PFSK-1 (cell line): ENCODE data around the gene UNC13C.

Experiments used
- FOXP2 ChIP-seq: optimal IDR thresholded peaks from 2 replicates; pipeline ENCODE3; 2011; ENCODE audit warnings: borderline replicate concordance, control low read depth, inconsistent platforms; ENCODE audit not compliant: insufficient read depth; ENCODE audit errors: extremely low read length, extremely low read depth
- POLR2AphosphoS5 ChIP-seq: IDR thresholded peaks from 2 replicates; pipeline ENCODE4 v1.6.1; 2012; ENCODE audit warnings: low read depth, mild to moderate bottlenecking, control low read depth, low read length, moderate library complexity
- SIN3A ChIP-seq: IDR thresholded peaks from 2 replicates; pipeline ENCODE4 v1.6.1; 2012; ENCODE audit warnings: mild to moderate bottlenecking, low read length, moderate library complexity, borderline replicate concordance; ENCODE audit not compliant: insufficient read depth
- TAF1 ChIP-seq: IDR thresholded peaks from 2 replicates; pipeline ENCODE4 v1.6.1; 2012; ENCODE audit warnings: low read length, control low read depth, borderline replicate concordance; ENCODE audit not compliant: insufficient read depth
- TF ChIP-seq, protein P1 (sequence below), 2 experiments: IDR thresholded peaks; 2 replicates each; pipeline versions ENCODE4 v1.6.1 to v1.8.0; 2011 to 2012; ENCODE audit warnings: low read depth in 2 of 2, low read length in 2 of 2, control low read depth in 1 of 2, inconsistent platforms in 1 of 2, mild to moderate bottlenecking in 1 of 2, moderate library complexity in 1 of 2; ENCODE audit not compliant: insufficient read depth in 1 of 2

UNC13C gene

DNA sequence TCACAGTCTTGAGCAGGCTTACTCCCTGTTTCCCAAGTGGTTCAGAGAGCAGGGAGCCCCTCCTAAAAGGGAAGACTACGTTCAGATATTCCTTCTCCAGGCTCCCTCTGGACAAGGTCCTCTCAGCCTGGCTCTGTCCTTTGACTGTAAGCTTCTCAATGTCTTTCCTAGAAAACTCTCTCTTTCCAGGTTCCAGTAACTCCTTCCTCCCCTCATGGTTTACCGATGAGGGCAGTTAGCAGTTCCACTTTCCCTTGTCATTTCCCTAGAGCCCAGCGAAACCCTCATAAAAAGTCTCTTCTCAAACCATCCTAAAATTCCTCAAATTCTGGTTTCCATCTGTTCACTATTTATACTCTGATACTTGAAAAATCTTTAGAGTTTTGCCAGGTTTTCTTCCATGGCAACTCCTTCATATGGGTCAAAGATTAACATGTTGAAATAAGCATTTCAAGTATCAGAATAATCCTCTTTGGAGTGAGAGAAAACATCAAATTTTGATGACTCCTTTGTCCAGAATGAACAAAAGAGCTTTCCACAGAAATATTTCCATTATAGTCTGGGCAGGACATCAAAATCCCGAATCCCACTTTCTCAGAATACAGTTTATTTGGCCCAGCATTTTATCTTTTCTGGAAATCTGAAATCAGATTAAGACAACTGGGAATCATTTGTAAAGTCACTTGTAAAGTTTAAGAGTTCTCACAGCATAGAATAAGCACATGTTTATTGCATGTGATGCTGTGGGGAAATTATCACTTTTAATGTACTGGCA lies 599.4 kb downstream of the UNC13C start:
- TF ChIP-seq, protein P1, sequence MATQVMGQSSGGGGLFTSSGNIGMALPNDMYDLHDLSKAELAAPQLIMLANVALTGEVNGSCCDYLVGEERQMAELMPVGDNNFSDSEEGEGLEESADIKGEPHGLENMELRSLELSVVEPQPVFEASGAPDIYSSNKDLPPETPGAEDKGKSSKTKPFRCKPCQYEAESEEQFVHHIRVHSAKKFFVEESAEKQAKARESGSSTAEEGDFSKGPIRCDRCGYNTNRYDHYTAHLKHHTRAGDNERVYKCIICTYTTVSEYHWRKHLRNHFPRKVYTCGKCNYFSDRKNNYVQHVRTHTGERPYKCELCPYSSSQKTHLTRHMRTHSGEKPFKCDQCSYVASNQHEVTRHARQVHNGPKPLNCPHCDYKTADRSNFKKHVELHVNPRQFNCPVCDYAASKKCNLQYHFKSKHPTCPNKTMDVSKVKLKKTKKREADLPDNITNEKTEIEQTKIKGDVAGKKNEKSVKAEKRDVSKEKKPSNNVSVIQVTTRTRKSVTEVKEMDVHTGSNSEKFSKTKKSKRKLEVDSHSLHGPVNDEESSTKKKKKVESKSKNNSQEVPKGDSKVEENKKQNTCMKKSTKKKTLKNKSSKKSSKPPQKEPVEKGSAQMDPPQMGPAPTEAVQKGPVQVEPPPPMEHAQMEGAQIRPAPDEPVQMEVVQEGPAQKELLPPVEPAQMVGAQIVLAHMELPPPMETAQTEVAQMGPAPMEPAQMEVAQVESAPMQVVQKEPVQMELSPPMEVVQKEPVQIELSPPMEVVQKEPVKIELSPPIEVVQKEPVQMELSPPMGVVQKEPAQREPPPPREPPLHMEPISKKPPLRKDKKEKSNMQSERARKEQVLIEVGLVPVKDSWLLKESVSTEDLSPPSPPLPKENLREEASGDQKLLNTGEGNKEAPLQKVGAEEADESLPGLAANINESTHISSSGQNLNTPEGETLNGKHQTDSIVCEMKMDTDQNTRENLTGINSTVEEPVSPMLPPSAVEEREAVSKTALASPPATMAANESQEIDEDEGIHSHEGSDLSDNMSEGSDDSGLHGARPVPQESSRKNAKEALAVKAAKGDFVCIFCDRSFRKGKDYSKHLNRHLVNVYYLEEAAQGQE (IDR thresholded peaks at IDR 0.05; ENCODE audit: insufficient read depth in 1 of 2, low read depth in 2 of 2, low read length in 2 of 2) = no peak
- no peak for TF ChIP-seq TAF1
- TF ChIP-seq POLR2AphosphoS5 = no peak
- TF ChIP-seq FOXP2 = no peak
- TF ChIP-seq SIN3A = no peak

DNA sequence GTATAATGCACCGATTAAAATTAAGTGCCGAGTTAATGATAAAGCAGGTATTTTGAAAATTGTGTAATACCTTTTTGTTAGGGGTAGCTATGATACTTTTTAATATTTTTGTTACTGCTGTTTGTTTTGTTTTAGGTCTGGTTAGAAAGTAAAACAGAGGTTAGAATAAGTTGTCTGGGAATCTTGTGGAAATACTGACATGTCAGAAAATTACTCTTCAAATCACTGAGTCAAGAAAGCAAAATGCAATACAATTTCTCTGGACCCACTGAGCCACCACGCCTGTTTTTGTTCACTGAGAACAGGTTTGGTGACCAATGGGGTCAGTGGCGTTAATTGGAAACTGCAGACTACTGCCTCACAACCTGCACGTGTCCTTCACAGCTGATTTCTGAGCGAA lies 601.6 kb downstream of the UNC13C start:
- no peak for TF ChIP-seq FOXP2

DNA sequence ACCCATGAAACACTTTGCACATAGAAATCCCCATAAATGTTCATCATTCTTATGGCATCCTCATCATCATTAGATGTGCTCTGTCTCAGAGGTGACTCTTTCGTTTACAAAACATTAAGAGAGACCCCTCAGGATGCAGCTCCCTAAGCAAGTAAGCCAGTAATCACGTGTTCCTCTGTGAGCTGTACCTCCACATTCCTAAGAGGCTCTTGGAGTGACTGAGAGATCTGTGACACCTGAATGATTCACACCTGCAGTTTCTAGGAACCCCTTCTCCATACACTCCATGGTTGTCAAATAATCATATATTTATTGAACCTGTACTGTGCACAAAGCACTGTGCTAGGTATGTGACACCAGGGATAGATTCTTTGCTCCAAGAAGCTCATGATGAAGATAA lies 602.4 kb downstream of the UNC13C start:
- no peak for TF ChIP-seq FOXP2

DNA sequence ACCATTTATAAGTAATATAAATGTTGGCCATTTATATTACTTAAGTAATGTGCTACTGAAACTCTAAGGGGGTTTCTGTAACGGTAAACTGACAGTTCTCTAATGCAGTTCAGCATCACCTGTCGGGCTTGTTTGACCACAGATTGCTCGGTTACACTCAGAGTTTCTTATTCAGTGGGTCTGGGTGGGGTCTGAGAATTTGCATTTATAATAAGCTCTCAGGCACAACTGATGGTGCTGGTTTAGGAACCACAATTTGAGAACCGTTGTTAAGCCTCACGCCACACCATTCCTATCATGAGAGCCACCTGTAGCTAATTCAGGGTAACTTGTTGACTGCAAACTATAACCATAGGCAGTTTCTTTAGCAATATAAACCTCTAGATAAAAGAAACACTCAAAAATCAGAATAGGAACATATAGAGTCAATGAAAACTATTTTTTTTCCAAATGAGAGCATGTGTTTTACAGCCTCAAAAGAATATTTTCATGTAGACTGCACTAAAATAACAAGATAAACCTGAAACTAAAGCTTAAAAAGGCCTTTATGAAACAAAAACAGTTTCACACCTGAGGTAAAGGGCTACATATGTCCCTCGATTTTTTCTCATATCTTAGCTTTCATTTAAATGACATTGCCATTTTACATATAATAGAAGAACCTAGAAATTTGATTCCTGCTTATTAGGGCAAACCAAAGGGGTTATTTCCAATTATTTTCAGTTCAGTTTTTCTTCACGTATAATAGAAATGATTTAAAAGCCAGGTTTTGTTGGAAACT lies 604.8 kb downstream of the UNC13C start:
- TF ChIP-seq TAF1 = no peak

DNA sequence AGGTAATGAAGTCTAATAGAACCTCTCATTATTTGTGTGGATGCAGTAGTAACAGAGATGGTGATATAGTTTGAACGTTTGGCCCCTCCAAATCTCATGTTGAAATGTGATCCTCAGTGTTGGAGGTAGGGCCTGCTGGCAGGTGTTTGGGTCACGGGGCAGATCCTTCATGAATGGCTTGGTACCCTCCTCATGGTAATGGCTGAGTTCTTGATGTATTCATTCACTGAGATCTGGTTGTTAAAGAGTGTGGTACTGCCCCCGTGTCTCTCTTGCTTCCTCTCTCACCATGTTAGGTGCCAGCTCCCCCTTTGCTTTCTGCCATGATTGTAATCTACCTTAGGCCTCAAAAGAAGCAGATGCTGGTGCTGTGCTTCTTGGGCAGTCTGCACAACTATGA lies 606.8 kb downstream of the UNC13C start:
- TF ChIP-seq POLR2AphosphoS5 (no peak), FOXP2 (no peak), TAF1 (no peak), SIN3A (no peak)
- TF ChIP-seq, protein P1 (IDR thresholded peaks at IDR 0.05; ENCODE audit: insufficient read depth in 1 of 2, low read depth in 2 of 2, low read length in 2 of 2) = no peak

DNA sequence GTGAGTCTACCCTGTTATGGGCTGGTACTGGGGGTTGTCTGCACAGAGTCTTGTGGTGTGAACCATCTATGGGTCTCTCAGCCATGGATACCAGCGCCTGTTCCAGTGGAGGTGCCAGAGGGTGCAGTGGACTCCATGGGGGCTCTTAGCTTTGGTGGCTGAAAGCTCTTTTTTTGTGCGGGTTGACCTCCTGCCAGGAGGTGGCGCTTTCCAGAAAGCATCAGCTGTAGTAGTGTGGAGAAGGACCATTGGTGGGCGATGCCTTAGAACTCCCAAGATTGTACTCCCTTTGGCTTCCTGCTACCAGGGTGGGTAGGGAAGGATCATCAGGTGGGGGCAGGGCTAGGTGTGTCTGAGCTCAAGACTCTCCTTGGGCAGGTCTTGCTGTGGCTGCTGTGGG lies 615.9 kb downstream of the UNC13C start:
- TF ChIP-seq, protein P1 (IDR thresholded peaks at IDR 0.05; ENCODE audit: insufficient read depth in 1 of 2, low read depth in 2 of 2, low read length in 2 of 2) = no peak
- TF ChIP-seq POLR2AphosphoS5 (no peak), TAF1 (no peak), SIN3A (no peak), FOXP2 (no peak)

DNA sequence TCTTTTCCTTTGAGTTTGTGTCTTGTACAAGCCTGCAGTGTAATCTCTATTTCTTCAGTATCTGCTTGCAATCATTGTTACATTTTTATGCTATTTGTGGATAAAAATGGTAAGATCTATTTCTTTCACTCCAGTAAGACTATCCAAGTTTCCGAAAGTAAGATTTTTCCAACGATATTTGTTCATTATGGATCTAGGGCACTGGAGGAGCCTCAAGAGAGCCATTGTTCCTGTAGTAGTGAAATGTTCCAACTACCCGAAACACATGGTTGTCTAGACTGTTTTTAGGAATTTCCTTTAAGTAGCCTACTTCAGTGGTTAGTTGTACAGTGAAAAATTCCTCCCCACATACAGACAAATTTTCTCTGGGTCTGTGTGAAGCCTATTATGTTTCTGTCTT lies 621.1 kb downstream of the UNC13C start:
- TF ChIP-seq, protein P1 (IDR thresholded peaks at IDR 0.05; ENCODE audit: insufficient read depth in 1 of 2, low read depth in 2 of 2, low read length in 2 of 2) = no peak
- no peak for TF ChIP-seq SIN3A
- no peak for TF ChIP-seq TAF1
- TF ChIP-seq POLR2AphosphoS5 = no peak
- no peak for TF ChIP-seq FOXP2
